BJ (cell line): ENCODE results near the gene NXPE3. TPM values are rescaled to one million over a fixed set of nuclear protein-coding genes. Genes with fewer than 3 reads are reported as not detected.

Experiments used
- CTCF ChIA-PET: fragments of 350-600 bp; formaldehyde crosslinking; extraction: SDS; loops from one replicate; lab custom pipeline; 2021; ENCODE audit warnings: antibody characterized with exemption, inconsistent platforms; lab: Yijun Ruan, JAX
- POLR2A ChIA-PET: fragments of 300-600 bp; sonication (Branson Sonifier 250); formaldehyde crosslinking; extraction: SDS; loops from one replicate; lab custom pipeline; 2021; ENCODE audit warnings: antibody characterized with exemption; lab: Charles Lee
- DNase-seq: peaks from one replicate; pipeline ENCODE4 v3.0.0-alpha.2; 2011; ENCODE audit warnings: low read depth
- H3K27me3 ChIP-seq: 2 replicates; pipeline ENCODE4 v1.6.0; 2011; ENCODE audit warnings: low read length; ENCODE audit not compliant: control insufficient read depth, insufficient read depth
- H3K36me3 ChIP-seq: 2 replicates; pipeline ENCODE4 v1.5.1; 2011; ENCODE audit warnings: low read length; ENCODE audit not compliant: control insufficient read depth, insufficient read depth
- H3K4me3 ChIP-seq: 2 replicates; pipeline ENCODE4 v1.5.1; 2011; ENCODE audit warnings: low read depth, mild to moderate bottlenecking, control low read depth, low read length
- polyA plus RNA-seq: library from polyadenylated mRNA; depleted of rRNA; stranded (reverse); fragments of >200 nt; gene quantifications from 2 replicates; pipeline ENCODE4 v1.2.3, GENCODE V29; 2011
- TF ChIP-seq, protein P1 (sequence below): IDR thresholded peaks from 2 replicates; pipeline ENCODE4 v1.5.1; 2011; ENCODE audit warnings: low read depth, mild to moderate bottlenecking, control low read depth, inconsistent platforms, low read length, moderate library complexity; ENCODE audit not compliant: insufficient read depth

NXPE3 gene
- polyA plus RNA-seq, 1 experiment, result 30.3 TPM

DNA sequence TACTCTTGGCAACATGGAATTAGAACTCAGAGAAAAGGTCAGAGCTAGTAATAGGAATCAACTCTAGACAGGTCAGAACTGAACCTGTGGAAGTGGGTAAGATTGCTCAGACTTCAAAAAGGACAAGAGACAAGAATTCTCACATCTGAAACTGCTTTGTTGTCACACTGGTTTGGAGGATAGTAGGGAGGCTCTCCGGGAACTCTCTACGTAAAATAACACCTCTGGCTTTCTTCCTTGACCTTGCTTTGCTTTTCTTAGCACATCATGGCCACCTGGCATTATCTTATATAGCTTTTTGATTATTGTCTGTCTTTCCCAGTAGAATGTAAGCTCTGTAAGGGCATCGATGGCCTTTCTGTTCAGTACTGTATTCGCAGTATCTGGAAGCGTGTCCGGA, 57.1 kb downstream of the NXPE3 start:
- DNase-seq, result no peak
- ChIA-PET CTCF (no interaction called here), POLR2A (no interaction called here)
- no peaks in the 10 kb centered on the region for H3K27me3 ChIP-seq
- H3K36me3 ChIP-seq, result no peaks in the 10 kb centered on the region
- no peak overlapping the region for H3K4me3 ChIP-seq
- TF ChIP-seq, protein P1, sequence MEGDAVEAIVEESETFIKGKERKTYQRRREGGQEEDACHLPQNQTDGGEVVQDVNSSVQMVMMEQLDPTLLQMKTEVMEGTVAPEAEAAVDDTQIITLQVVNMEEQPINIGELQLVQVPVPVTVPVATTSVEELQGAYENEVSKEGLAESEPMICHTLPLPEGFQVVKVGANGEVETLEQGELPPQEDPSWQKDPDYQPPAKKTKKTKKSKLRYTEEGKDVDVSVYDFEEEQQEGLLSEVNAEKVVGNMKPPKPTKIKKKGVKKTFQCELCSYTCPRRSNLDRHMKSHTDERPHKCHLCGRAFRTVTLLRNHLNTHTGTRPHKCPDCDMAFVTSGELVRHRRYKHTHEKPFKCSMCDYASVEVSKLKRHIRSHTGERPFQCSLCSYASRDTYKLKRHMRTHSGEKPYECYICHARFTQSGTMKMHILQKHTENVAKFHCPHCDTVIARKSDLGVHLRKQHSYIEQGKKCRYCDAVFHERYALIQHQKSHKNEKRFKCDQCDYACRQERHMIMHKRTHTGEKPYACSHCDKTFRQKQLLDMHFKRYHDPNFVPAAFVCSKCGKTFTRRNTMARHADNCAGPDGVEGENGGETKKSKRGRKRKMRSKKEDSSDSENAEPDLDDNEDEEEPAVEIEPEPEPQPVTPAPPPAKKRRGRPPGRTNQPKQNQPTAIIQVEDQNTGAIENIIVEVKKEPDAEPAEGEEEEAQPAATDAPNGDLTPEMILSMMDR, result no peak

DNA sequence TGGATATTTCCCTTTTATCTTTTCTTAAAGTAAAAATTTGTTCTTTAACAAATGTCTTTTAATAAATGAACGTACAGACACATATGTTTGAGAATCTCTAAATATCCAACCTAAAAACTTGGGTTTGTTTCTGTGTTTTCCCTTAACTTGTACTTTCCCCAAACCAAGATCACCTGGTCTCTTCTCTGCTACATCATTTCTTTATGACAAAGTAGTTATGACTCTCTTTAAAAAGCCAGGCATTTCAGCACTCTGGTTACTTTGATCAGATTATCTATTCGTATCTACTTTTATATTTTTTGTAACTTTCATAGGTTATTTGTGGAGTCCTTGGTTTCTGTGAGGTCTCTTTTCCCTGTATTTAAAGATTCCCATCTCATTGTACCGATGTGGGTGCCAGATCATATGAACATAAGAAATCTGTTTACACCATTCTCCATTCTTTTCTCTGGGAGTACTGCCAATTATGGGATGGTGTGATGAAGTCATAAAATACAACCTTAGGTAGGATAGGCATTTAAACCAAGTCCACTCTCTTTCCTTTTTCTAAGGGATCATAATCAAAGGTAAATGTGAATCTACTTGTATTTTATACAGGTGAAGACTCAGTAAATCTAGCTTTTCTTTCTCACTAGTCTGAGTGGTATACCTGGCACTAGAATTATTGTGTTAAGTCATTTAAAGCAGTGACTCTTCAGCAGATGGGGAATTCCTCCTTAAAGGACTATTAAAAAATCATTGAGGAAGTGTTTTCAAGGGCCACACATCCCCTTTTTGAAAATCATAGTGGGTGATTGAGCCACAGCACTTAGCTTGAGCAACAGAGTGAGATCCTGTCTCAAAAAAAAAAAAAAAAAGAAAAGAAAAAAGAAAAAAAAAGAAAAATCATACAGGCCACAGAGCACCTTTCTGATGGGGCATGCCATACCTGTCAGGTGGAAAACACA, 57.9 kb downstream of the NXPE3 start:
- Histone ChIP-seq H3K27me3 (no peaks in the 10 kb centered on the region), H3K4me3 (no peak overlapping the region), H3K36me3 (no peaks in the 10 kb centered on the region)
- TF ChIP-seq, protein P1, result no peak
- POLR2A ChIA-PET, result no interaction called here
- CTCF ChIA-PET, result no interaction called here
- peak; percentile 54 for DNase-seq

DNA sequence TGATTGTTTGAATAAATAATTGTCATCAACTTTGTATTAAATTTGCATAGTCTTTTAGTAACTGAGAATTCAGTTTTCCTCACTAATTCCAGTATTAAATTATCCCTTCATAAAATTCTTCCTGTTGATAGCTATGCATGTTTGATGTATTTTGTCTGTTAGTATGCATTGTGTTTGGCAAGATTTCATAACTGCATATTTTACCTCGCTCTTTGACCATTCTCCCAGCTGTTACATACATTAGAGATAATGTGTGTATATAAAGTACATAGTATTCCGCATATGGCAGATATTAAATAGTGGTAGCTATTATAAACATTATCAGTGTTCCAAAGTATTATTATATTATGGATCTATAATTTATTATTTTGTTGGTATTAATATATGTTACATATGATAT, 59.7 kb downstream of the NXPE3 start:
- H3K27me3 ChIP-seq, result no peaks in the 10 kb centered on the region
- ChIA-PET POLR2A (no interaction called here), CTCF (interaction anchor here (1.2 to 1.4 kb wide), 3 partner anchors 9 to 386 kb away, joined by 3 to 5 read pairs (median 3); partner anchors contain the start of gene NFKBIZ)
- no peaks in the 10 kb centered on the region for H3K36me3 ChIP-seq
- H3K4me3 ChIP-seq, result no peak overlapping the region
- no peak for DNase-seq
- TF ChIP-seq, protein P1, result no peak

DNA sequence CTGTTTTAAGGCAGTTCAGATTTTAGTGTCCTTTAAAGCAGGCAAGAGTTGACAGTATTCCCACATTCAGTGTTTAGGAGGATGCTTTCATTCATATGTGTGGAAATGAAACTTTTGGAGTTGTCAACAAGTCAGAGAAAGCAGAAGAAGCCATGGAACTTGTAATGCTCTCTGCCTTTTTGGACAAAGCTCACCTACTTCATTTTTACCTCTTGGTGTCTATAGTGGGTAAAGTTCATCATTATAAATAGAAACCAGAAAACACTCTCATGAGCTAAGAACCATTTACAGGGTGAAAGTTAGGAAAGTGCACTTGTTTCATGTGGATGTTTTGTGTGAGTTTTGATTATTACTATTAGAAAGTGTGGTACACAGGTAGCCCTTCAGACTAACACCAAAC, 61.1 kb downstream of the NXPE3 start:
- POLR2A ChIA-PET, result no interaction called here

More for the DNA sequence above, 61.1 kb downstream of the NXPE3 start:
- Histone ChIP-seq H3K36me3 (no peaks in the 10 kb centered on the region), H3K4me3 (no peak overlapping the region), H3K27me3 (no peaks in the 10 kb centered on the region)
- TF ChIP-seq, protein P1, result no peak
- DNase-seq, result no peak
- CTCF ChIA-PET, result interaction anchor here (1.3 kb wide), 1 partner anchor 11 kb away, joined by 3 read pairs; no protein-coding TSS in a partner anchor
